Measurements from ENCODE around the gene RAD51B.

RAD51B gene

GRCh38 chr14:68239988-68240771 lies 420.6 kb downstream of the RAD51B start:
- no peak for DNase-seq (ENCODE audit: low read depth)
- H3K4me3 ChIP-seq (replicated peaks; ENCODE audit: low read depth, low read length), result no peak overlapping the region
- TF ChIP-seq CTCF (IDR thresholded peaks at IDR 0.05; ENCODE audit: low read length, missing control alignments), result no peak

- no peak for DNase-seq (ENCODE audit: low read depth)
- TF ChIP-seq CTCF (IDR thresholded peaks at IDR 0.05; ENCODE audit: low read length, missing control alignments), result no peak
- no peak overlapping the region for H3K4me3 ChIP-seq (replicated peaks; ENCODE audit: low read depth, low read length)
These were observed 422.4 kb downstream of the RAD51B start for GRCh38 chr14:68241862-68242487.

- no peak overlapping the region for H3K4me3 ChIP-seq (replicated peaks; ENCODE audit: low read depth, low read length)
- no peak for DNase-seq (ENCODE audit: low read depth)
- no peak for TF ChIP-seq CTCF (IDR thresholded peaks at IDR 0.05; ENCODE audit: low read length, missing control alignments)
These were observed 424.0 kb downstream of the RAD51B start for GRCh38 chr14:68243450-68244010.

- H3K4me3 ChIP-seq (replicated peaks; ENCODE audit: low read depth, low read length), result no peak overlapping the region
- DNase-seq (ENCODE audit: low read depth), result peak; percentile 60
- no peak for TF ChIP-seq CTCF (IDR thresholded peaks at IDR 0.05; ENCODE audit: low read length, missing control alignments)
These were observed 424.8 kb downstream of the RAD51B start for GRCh38 chr14:68244262-68244980.

GRCh38 chr14:68245146-68246073 lies 425.8 kb downstream of the RAD51B start:
- peak; percentile 92 for DNase-seq (ENCODE audit: low read depth)
- no peak overlapping the region for H3K4me3 ChIP-seq (replicated peaks; ENCODE audit: low read depth, low read length)
- TF ChIP-seq CTCF (IDR thresholded peaks at IDR 0.05; ENCODE audit: low read length, missing control alignments), result no peak
